Activated CD8-positive, alpha-beta memory T cell treated with anti-CD3 and anti-CD28 coated beads for 4 hours (primary cell): Measurements from ENCODE around the gene ARHGAP32.
"Not testable (repeated sequence)": the region's sequence is repeated elsewhere in the genome, so short reads cannot be mapped to it uniquely, and the experiment has no call there.

Source experiments
- DNase-seq, 2 donors: peaks; one replicate each; pipeline ENCODE4 v3.0.0-alpha.2; 2020; ENCODE audit warnings: low read depth in 2 of 2

ARHGAP32 gene

DNA sequence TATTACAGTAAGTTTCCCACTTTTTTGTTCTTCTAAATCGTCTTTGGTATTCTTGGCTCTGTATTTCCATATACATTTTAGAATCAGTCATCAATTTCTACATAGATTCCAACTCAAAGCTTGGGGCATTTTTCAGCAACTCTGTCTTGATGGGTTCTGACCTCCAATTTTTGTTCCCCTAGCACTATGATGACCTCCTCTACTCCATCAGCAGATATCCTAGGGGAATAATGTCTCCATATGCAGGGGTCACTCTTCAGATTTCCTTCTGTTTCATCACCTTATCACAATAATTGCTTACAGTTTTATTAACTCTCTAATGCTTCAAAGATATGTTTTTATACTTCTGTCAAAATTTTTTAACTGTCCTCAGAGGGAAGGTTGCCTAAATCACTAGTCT is 158.1 kb downstream of the ARHGAP32 start:
- DNase-seq = no peak

DNA sequence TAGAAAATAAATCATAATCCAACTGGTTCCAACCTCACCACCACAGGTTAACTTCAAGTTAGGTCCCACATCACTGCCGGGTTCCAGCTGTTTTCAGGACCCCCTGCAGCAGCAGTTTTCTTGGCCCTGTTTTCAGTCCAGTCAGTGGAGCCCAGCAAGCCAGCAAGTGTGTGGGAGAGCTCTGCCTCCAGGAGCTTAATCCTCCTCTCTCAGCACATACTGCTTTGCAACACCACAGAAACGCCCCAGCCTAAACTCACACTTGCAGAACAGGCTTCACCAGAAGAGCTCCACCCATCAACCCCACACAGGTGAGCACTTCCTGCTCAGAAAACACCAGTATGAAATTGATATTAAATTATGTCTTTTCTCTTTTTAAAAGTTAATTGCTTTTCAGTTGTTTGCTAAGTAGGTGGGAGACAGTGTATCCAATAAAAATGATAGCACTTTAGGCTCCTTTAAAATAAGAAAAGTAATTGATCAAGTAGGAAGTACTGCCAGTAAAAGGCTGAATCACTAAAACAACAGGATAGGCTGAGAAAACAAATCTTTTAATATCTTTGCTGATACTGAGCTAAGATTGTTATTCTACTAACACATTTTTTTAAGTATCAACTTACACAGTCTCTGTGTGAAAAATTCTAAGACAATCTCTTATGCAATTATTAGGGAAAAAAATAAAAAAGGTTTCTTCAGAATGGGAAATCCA is 168.0 kb downstream of the ARHGAP32 start:
- no peak for DNase-seq

DNA sequence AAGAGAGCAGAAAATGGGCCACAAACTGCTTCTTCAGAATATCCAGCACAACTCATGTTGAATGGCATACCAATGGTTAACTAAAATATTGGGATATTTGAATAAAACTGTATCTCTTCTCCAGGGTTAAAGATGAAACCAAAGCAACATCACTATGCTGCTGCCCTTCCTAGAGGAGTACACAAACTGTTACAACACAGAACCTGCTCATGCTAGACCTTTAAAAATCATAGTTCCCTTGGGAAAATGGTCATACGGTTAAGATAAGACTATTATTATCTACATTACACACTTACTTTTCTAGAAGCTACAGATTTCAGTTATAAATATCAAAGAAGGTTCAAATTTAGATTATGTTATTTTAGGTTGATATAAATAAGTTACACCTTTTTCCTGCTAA is 170.8 kb downstream of the ARHGAP32 start:
- no peak for DNase-seq

DNA sequence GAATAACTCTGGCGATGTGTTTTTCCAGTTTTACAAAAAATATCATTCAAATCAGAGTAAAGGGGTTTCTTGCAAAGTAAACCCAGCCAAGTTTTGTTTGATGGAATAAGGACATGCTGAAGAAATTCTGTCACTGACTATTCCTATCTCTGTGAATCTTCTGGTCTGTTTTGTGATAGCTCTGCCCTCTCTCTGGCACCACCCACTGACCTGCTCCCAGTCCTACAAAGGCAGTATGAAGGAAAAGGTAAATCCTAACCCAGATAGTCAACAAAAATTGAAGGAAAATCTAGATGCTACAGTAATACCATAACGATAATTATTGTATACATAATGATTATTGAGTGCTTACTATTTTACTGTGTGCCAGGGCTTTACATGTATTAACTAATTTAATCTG is 173.1 kb downstream of the ARHGAP32 start:
- DNase-seq = no peak

DNA sequence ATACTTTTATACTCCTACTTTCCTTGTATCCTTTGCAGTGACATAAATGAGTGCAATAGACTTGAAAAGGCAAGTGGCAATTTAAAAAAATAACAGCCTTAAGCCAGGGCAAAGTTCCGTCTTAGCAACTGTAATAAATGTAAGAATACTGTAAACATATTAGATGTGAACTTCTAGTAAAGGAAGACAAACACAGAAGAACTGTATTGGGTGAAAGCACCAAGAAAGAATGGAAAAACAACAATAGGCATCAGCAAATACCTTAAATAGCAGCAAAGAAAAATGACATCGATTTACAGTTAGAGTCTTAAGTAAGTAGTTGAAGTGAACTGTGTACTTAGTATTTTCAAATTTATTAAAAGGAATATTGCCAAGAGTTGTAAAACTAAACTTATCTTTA is 174.0 kb downstream of the ARHGAP32 start:
- no peak for DNase-seq

DNA sequence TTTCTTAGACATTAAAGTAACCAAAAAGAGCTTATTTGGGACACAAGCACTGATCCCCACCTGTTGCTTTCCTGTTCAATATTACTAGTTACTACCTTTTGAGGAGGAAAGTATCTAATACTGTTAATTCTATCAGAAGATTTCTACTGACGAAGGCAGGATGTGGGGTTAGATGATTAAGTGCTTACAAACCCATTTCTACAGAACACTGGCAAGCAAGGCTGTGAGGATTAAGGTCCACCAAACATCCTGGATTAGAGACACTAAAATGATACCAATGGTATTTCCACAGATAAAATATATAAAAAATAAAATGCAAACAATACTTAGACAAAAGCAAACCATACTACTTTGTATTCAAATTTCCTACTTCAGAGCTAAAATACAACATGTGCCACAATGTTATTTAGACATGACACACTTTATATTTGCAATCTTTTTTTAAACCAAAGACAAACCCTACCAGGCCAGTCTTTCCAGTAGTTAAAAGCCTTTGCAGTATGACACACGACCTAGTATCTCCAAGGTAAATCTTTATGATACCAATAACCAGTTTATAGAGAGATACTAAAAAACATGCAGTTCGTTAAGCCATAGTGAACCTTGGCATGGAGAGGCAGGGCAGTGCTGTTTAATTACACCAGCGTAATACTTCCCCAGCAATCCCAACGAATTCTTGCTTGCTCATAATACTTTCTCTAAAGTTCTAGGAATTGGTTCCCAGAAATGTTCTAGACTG is 178.2 kb downstream of the ARHGAP32 start:
- no peak for DNase-seq

DNA sequence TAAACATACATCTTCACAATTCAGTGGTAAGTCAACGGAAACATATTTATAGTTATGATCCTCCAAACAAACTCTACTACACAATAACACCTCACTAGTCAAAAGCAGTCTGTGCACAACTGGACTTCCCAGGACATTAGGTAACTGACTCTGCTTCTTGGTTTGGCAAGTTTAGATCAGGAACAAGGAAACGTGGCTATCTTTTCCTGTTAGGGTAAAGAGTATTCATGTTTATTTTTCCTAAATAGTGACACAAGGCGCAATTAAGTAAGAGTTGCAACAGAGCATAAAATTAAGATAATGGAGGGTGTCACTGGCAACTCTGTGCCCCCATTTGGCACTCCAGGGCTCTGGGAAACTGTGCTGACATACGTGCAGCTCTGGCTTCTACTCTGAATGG is 179.2 kb downstream of the ARHGAP32 start:
- DNase-seq = no peak

DNA sequence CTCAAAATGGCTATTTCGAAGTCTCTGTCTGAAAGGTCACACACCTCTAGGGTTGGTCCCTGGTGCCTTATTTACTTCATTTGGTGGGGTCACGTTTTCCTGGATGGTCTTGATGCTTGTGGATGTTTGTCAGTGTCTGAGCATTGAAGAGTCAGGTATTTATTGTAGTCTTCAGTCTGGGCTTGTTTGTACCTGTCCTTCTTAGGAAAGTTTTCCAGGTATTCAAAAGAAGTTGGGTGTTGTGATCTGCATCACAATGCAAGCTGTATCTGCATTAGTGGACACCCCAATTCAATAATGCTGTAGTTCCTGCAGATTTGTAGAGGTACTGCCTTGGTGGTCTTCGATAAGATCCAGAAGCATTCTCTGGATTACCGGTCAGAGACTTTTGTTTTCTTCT is 186.0 kb downstream of the ARHGAP32 start:
- no peak for DNase-seq

DNA sequence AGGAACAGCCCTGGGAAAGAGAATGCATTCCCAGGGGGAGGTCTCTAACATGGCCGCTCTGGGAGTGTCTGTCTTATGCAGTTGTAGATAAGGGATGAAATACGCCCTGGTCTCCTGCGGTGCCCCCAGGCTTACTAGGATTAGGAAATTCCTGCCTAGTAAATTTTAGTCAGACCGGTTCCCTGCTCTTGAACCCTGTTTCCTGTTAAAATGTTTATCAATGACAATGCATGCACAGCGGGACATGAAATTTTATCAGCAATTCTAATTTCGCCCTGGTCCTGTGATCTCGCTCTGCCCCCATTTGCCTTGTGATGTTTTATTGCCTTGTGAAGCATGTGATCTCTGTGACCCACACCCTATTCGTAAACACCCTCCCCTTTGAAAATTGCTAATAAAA is 193.0 kb downstream of the ARHGAP32 start:
- DNase-seq = not testable (repeated sequence)

DNA sequence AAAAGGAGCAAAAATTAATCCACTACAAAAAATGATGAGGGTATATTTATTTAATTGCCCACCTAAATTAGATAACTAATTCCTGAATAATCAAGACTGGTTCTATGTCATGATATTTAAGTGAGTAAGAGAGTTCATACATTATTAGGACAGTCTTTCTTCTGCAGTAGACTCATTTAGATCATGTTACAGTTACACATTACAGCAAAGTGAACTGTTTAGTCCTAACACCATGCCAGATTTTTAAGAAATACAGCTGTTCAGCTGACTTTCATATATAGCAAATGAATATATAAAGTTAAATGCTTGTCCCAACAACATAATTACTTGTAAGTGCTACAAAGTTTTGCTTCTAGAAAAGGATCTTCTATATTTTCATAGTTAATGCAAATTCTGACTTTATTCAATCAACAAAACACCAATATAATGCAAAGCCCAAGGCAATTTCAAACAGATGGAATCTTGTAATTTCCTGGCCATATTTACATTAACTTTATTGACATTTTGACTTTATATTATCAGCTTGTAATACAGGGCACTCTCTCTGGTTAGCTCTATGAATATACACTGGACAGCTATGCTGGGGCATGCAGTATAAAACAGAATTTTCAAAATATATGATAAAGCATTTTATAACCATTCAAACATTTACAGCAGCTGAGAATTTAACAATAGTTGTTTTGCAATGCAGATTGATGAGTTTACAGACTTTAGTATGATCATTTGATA is 203.7 kb downstream of the ARHGAP32 start:
- DNase-seq = no peak

DNA sequence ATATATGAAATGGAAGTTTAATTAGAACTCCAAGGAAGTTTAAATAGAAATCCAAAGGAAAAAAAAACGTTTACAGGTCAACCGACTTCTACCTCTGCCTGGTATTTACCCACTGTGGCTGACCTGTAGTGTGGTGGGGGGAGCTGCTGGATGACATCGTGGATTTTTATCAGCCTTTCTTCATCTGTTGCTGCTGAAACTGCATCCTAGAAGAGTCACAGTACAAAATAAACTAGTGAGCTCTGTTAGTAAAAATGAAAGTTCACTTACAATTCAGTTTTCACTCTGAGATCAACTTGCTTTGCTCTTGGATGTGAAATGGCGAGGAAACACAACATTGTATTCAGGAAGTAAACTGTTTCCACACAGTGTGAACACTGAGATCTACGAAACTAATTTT is 206.2 kb downstream of the ARHGAP32 start:
- no peak for DNase-seq

DNA sequence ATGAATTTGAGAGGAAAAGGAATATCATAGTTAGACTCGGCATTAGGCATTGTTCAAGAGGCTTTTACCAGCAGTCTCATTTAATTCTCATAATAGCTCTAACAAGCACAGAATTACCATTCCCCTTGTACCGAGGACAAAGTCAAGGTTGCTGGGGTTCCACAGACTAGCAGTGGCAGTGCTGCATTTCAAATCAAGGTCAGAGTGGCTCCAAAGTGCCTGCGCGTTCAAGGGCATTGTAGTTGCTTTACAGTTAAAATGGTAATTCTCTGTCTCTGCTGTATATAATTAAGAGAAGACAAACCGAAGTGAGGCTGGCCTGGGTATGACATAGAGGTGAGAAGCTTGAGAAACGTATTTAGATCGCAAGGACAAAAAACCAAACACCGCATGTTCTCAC is 209.1 kb downstream of the ARHGAP32 start:
- DNase-seq = no peak

DNA sequence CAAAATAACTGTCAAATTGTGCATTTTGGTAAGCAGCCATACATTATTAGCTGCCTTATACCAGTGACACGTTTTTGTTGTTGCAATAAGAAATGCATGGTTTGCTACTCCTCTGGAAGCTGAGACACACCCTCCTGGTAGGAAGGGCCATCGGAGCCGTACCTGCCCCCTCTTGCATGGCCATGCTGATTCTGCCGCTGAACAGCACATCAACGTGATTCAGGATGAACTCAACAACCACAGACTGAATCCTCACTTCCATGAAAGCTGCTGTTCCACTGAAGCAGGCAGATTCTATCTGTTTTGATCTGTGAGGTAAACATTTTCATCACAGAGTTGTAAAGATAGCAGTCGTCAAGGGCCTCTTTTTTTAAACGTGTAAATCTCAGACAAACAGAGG is 210.9 kb downstream of the ARHGAP32 start:
- no peak for DNase-seq

DNA sequence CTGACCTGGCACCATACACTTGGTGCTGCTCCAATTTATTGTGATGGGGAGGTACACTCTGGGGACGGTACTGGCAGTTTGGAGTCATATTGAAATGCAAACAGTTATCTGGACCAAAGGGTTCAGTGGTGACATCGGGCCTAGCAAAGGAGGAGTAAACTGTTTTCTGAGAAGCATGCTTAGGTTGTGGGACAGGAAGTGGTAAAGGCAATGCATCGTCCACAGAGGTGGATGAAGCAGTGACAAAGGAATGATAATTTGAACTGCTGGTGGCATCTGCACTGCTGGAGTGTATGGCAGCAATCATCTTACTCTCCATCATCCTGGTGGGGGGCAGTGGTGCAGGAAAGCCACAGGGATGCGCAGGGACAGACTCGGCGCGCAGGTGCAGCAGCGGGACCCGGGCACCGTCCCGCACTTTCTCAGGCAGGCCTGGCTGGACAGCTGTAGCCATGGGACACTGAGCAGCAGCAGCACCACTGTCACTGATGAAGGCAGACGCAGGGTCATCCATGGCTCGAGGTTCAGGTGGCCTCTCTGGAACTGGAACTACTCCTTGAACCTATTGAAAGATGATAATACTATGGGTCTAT is 221.4 kb downstream of the ARHGAP32 start:
- DNase-seq = no peak

DNA sequence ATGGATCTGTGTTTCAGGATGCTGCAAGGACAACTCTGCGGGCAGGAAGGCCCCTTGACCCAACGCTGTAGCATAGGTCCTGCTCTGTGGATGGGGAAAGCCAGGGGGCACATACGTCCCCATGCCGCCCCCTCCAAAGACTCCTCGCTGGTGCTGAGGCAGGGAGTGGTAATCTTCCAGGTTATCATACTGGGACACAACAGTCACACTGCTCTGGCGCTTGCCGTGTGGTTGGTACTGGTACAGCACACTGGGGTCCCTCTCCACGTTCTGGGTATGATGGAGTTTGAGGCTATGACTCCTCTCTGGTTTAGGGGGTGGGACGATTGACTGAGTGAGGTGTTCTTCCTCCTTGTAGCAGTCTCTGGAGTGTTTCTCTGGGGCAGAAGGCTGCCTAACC is 223.2 kb downstream of the ARHGAP32 start:
- no peak for DNase-seq

DNA sequence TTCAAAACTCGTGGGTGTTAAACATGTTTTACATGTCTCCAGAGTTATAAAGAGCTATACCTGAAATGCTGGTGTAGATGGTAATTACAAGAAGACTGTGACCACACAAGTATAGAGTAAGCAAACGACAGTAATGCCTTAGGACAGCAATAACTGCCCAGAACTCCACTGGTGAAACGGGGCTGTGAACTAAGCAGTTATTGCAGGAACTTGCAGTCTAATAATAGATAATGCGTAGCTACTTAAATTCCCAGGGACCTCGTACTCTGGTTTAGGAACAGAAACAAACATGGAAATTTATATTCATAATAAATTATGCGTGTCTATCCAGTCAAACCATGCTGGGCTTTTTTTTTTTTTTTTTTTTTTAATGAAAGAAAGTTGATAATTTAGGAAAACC is 224.5 kb downstream of the ARHGAP32 start:
- no peak for DNase-seq

DNA sequence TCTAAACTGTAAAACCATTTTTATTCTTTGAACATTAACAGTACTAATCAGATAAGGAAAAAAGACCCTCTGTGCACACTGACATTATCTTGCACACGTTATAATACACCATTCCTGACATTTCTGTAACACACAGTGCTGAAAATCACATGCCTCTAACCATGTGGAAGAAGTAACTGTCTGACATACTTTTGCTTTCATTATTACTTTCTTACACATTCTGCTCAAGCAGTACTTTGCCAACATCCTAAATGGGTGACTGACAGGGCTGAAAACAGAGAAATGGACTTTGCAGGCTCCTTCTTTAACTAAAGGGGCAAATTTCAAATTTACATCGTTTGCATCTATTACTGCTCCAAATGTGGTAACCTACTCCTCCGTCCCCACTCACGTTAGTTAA is 226.6 kb downstream of the ARHGAP32 start:
- DNase-seq = no peak

DNA sequence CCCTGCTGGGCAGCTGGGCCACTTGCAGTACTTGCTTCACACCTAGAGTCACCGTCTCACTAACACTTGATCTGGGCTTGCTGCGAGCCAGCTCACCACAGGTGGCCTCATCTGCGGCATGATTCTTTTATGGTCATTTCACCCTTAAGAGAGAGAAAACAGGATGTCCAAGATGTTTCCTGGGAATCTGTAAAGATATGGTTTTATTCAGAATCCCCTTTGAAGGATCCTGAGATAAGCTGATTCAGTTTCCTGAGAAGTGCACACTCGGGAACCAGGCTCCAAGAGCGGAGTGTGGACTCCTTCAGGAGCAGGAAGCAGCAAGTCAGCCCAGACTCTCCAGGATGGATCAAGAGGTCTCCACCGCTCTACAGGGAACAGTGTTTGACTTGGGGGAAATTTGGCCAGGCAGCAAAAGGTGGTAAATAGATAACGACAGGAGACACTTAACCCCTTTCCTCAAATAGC is 227.6 kb downstream of the ARHGAP32 start:
- no peak for DNase-seq

DNA sequence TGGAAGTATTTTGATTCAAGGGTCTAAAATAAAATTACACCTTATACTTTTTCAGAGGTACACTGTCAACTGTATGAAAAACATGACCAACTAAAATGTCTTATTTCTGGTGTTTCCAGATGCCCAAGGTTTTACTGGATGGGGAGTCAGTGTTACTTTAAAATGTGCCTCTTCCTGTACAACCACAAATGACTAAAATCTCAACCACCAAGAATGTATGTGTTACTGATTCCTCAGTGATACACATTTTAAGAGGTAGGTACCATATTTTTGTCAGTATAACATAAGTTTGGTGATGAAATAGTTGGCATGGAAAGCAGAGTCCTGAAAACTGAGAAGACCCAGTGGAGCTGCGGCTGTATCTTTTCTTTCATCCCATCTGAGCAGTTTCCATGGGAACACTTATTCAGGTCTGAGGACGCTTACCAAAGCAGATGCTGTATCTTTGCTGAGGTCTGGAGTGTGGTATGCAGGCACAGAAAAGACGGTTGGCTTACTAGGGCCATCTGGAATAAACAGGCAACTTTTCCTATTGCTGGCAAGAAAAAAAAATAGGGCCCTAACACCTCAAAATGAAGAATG is 228.3 kb downstream of the ARHGAP32 start:
- DNase-seq = no peak

DNA sequence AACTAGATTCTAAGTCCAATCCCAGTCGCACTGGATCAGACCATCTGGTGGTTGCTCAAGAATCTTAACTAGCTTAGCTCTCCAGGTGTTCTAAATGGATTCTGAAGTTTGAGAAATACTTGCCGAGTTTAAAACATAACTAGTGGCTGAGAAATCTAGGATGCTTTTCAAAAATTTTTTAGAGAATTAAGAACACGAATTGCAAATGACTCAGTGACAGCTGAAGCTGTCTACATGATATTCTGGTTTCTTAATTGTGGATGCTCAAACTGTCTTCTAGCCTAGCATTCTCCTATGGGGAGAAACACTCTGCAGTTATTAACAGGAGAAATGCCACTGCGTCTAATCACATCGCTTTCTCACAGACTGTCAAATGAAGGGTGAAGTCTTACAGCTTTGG is 229.2 kb downstream of the ARHGAP32 start:
- DNase-seq = no peak

DNA sequence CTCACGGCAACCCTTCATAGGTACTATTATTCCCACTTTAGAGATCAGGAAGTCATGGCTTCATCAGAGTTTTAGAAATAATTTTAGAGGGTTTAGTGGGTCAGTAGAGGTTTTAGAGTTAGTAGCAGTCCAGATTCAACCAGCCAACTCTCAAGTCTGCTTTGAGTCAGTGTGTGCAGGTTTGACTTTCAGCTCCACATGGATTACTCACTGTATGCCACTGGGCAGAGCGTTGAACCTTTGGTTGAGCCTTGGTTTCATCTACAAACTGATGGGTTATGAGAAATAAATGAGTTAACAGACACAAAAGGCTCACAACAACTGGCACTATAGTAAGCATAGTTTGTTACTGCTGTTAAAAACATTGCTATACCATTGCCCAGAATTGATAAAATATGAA is 230.5 kb downstream of the ARHGAP32 start:
- no peak for DNase-seq

DNA sequence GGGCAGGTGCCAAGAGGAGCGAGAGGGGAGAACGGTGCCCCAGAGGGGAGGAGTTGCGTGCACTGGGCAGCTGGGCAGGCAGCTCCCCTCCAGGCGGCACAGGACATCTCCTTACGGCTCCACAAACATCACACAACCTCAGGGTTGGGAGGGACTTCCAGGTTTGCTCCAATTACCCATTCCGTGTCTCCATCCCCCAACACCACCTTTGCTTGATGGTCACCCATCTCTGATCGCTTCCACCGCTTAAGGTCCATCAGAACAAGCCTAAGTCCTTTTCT is 235.0 kb downstream of the ARHGAP32 start:
- DNase-seq = no peak
